Activated T-cell treated with anti-CD3 and anti-CD28 coated beads for 48 hours (primary cell): ENCODE measurements around the gene ADGRV1.
"Not testable (repeated sequence)": the region's sequence is repeated elsewhere in the genome, so short reads cannot be mapped to it uniquely, and the experiment has no call there.

Experiments
- DNase-seq: peaks from one replicate; pipeline ENCODE4 v3.0.0-alpha.2; 2020; ENCODE audit warnings: low read depth

The ADGRV1 gene

GRCh38 chr5:90654215-90654614 is 95.6 kb downstream of the ADGRV1 start:
- DNase-seq: no peak

- no peak for DNase-seq
Measured at GRCh38 chr5:90655423-90655822, 96.8 kb downstream of the ADGRV1 start.

- DNase-seq: no peak
Measured at GRCh38 chr5:90657030-90657429, 98.4 kb downstream of the ADGRV1 start.

GRCh38 chr5:90657788-90658187 is 99.2 kb downstream of the ADGRV1 start:
- DNase-seq: no peak

GRCh38 chr5:90658620-90659019 is 100.0 kb downstream of the ADGRV1 start:
- no peak for DNase-seq

GRCh38 chr5:90668079-90668565 is 109.5 kb downstream of the ADGRV1 start:
- not testable (repeated sequence) for DNase-seq

- no peak for DNase-seq
Measured at GRCh38 chr5:90675222-90675621, 116.6 kb downstream of the ADGRV1 start.

GRCh38 chr5:90680921-90681563 is 122.4 kb downstream of the ADGRV1 start:
- DNase-seq: no peak

- no peak for DNase-seq
Measured at GRCh38 chr5:90682278-90682677, 123.7 kb downstream of the ADGRV1 start.

GRCh38 chr5:90685425-90686022 is 126.9 kb downstream of the ADGRV1 start:
- no peak for DNase-seq

GRCh38 chr5:90686363-90686762 is 127.8 kb downstream of the ADGRV1 start:
- DNase-seq: not testable (repeated sequence)

GRCh38 chr5:90687458-90687857 is 128.9 kb downstream of the ADGRV1 start:
- DNase-seq: not testable (repeated sequence)

- no peak for DNase-seq
Measured at GRCh38 chr5:90689064-90689463, 130.5 kb downstream of the ADGRV1 start.

- no peak for DNase-seq
Measured at GRCh38 chr5:90690307-90690706, 131.7 kb downstream of the ADGRV1 start.

- DNase-seq: no peak
Measured at GRCh38 chr5:90691533-90691932, 132.9 kb downstream of the ADGRV1 start.

- DNase-seq: no peak
Measured at GRCh38 chr5:90696153-90696552, 137.6 kb downstream of the ADGRV1 start.

GRCh38 chr5:90700299-90700698 is 141.7 kb downstream of the ADGRV1 start:
- no peak for DNase-seq

- no peak for DNase-seq
Measured at GRCh38 chr5:90703932-90704331, 145.3 kb downstream of the ADGRV1 start.

- no peak for DNase-seq
Measured at GRCh38 chr5:90707698-90708097, 149.1 kb downstream of the ADGRV1 start.

GRCh38 chr5:90709323-90710155 is 150.9 kb downstream of the ADGRV1 start:
- no peak for DNase-seq

- DNase-seq: no peak
Measured at GRCh38 chr5:90718387-90718786, 159.8 kb downstream of the ADGRV1 start.

GRCh38 chr5:90739567-90739966 is 181.0 kb downstream of the ADGRV1 start:
- no peak for DNase-seq

GRCh38 chr5:90740244-90740799 is 181.7 kb downstream of the ADGRV1 start:
- no peak for DNase-seq
